Esophagus muscularis mucosa (tissue), 4 donors: ENCODE results near the gene ULBP2. TPM values are rescaled to one million over a fixed set of nuclear protein-coding genes. Genes with fewer than 3 reads are reported as not detected.
"Not testable (repeated sequence)": the region's sequence is repeated elsewhere in the genome, so short reads cannot be mapped to it uniquely, and the experiment has no call there.

Source experiments
- DNase-seq: peaks from one replicate; pipeline ENCODE4 v3.0.0-alpha.2; 2017; ENCODE audit errors: extremely low spot score
- H3K27ac ChIP-seq, 4 donors: fragments of 200-600 bp; sonication (generic); replicated peaks in 1 of 4; 1 replicate in 3 of 4; 2 replicates in 1 of 4; pipeline ENCODE4 v1.5.1; 2016 to 2019; ENCODE audit warnings: mild to moderate bottlenecking in 1 of 4
- H3K27me3 ChIP-seq, 4 donors: fragments of 200-600 bp; sonication (generic); one replicate each; pipeline versions ENCODE4 v1.5.1 to v1.6.0; 2016 to 2019
- H3K36me3 ChIP-seq, 4 donors: fragments of 200-600 bp; sonication (generic); one replicate each; pipeline ENCODE4 v1.5.1; 2016 to 2019
- H3K4me1 ChIP-seq, 4 donors: fragments of 200-600 bp; sonication (generic); one replicate each; pipeline ENCODE4 v1.5.1; 2016 to 2019
- H3K4me3 ChIP-seq, 4 donors: fragments of 200-600 bp; sonication (generic); 1 replicate in 2 of 4; 2 replicates in 2 of 4; pipeline ENCODE4 v1.5.1; 2016 to 2019; ENCODE audit warnings: mild to moderate bottlenecking in 4 of 4, moderate library complexity in 1 of 4
- H3K9me3 ChIP-seq, 4 donors: fragments of 200-600 bp; sonication (generic); 1 replicate in 3 of 4; 2 replicates in 1 of 4; pipeline ENCODE4 v1.5.1; 2016 to 2019
- EP300 ChIP-seq: sonication (generic); formaldehyde crosslinking; IDR thresholded peaks from one replicate; pipeline ENCODE4 v1.6.1; 2017; ENCODE audit warnings: antibody characterized with exemption
- POLR2A ChIP-seq: fragments of 450-650 bp; IDR thresholded peaks from one replicate; pipeline ENCODE4 v1.6.1; 2017; ENCODE audit warnings: antibody characterized with exemption, moderate library complexity, mild to moderate bottlenecking, low read depth
- POLR2AphosphoS5 ChIP-seq, 2 donors: sonication (generic); formaldehyde crosslinking; IDR thresholded peaks; one replicate each; pipeline ENCODE4 v1.6.1; 2017; ENCODE audit warnings: antibody characterized with exemption in 2 of 2
- WGBS: methylation state at CpG from one replicate; pipeline ENCODE4 v1.1.5; 2018; 5-methylcytosine and 5-hydroxymethylcytosine counted together
- intact Hi-C: fragments of 100-400 bp; cut with DNase I; formaldehyde crosslinking; loops from one replicate; pipeline ENCODE4 v1.15.1; 2023
- total RNA-seq, 4 donors: library from RNA; depleted of rRNA; stranded (reverse); fragments of >200 nt; gene quantifications; one replicate each; pipeline versions ENCODE4 v1.1.0 to v1.2.1, GENCODE V29; 2016
- TF ChIP-seq, protein P1 (sequence below), 3 experiments: fragments of 200-600 bp in 2 of 3; fragments of 450-650 bp in 1 of 3; sonication (generic) in 2 of 3; IDR thresholded peaks; one replicate each; pipeline ENCODE4 v1.5.1; 2017 to 2019; ENCODE audit warnings: antibody characterized with exemption in 3 of 3, mild to moderate bottlenecking in 2 of 3, moderate library complexity in 1 of 3

The ULBP2 gene
- total RNA-seq, 4 donors from 2014 or later: 0.39 TPM; not detected in 3

- Histone ChIP-seq H3K4me1 (peaks cover 0 to 12% (median 7%) of the 10 kb centered on the region in 4 donors), H3K27me3 (peaks cover 0 to 92% (median 26%) of the 10 kb centered on the region in 4 donors)
- intact Hi-C loops, H3K9me3 ChIP-seq, H3K27ac ChIP-seq, H3K36me3 ChIP-seq, H3K4me3 ChIP-seq, DNase-seq: not testable (repeated sequence)
- 51% methylated on average over 7 of the region's 7 CpGs for WGBS
Observed at GRCh38 chr6:149955654-149956317, 14.0 kb downstream of the ULBP2 start.

GRCh38 chr6:149958124-149958523 is 16.3 kb downstream of the ULBP2 start:
- WGBS: 67% methylated on average over 3 of the region's 3 CpGs
- peaks cover 0 to 92% (median 23%) of the 10 kb centered on the region in 4 donors for H3K27me3 ChIP-seq
- DNase-seq, intact Hi-C loops, H3K9me3 ChIP-seq, H3K36me3 ChIP-seq, H3K27ac ChIP-seq, H3K4me3 ChIP-seq: not testable (repeated sequence)
- peaks cover 4 to 15% (median 10%) of the 10 kb centered on the region in 4 donors for H3K4me1 ChIP-seq

DNA sequence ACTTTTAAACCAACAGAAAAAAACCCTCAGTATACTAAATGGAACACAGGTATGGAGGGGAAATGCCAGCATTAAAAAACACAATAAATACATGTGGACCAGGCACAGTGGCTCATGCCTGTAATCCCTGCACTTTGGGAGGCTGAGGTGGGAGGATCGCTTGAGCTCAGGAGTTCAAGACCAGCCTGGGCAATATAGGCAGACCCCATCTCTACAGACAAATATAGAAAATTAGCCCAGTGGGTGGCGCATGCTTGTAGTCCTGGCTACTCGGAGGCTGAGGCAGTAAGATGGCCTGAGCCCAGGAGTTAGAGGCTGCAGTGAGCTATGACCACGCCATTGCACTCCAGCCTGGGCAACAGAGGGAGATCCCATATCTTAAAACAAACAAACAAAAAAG is 18.0 kb downstream of the ULBP2 start:
- H3K27me3 ChIP-seq: peaks cover 0 to 92% (median 29%) of the 10 kb centered on the region in 4 donors
- WGBS: 75% methylated on average over 4 of the region's 4 CpGs
- H3K27ac ChIP-seq, intact Hi-C loops, DNase-seq, H3K4me3 ChIP-seq, H3K9me3 ChIP-seq, H3K36me3 ChIP-seq: not testable (repeated sequence)
- peaks cover 19 to 20% (median 20%) of the 10 kb centered on the region in 4 donors for H3K4me1 ChIP-seq

DNA sequence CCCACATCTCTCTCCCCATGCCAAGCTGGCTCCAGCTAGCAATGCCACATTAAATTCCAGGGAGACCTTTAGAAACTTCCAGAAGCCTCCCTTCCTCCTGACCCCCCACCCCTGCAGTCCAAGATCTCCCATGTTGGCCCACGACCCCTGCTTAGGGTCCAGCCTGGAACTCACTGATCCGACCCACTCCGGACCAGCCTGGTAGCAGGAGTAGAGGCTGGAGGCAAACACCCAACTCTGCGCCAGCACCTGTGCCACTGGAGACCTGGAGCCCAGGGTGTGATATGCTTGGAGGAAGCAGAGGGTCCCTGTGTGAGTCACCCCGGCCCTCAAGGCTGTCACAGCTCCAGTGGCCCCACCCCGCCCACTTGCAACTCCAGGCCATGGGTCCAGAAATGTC is 18.7 kb downstream of the ULBP2 start:
- intact Hi-C loops: no loop called here
- peaks cover 0 to 92% (median 33%) of the 10 kb centered on the region in 4 donors for H3K27me3 ChIP-seq
- no peak for DNase-seq

DNA sequence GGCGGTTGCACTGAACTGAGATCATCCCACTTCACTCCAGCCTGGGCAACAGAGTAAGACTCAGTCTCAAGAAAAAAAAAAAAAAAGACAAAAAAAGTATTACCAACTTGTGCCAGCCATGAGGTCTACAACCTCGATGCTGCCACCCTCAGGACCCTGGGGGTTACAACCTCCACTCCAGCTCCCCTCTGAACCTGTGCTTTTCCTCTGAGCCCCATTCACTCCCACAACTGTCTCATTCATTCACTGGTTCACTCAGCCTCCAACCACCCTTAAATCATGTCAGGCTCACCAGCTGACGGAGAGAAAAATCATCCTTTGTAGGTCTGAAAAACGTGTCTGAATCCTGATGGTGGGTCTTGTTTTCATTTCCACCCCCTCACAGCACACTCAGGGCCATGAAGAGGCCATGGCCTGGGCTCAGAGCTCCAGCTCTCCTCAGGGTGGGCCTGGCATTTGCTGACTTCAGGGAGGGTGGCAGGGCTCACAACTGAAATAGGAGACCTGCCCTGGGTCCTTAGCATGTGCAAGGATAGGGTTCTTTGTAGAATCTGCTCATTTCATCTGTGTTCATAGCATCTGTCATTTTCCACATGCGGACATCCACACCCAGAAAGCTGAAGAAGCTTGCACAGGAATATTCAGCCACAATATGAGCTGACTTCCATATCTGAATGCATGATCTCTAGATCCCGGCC is 20.1 kb downstream of the ULBP2 start:
- H3K4me1 ChIP-seq: peaks cover 26 to 29% (median 28%) of the 10 kb centered on the region in 4 donors
- DNase-seq: no peak
- H3K27ac ChIP-seq: no peak overlapping the region
- TF ChIP-seq EP300 (no peak), POLR2AphosphoS5 (IDR thresholded peaks at IDR 0.05) (no peak), POLR2A (no peak)
- TF ChIP-seq, protein P1, sequence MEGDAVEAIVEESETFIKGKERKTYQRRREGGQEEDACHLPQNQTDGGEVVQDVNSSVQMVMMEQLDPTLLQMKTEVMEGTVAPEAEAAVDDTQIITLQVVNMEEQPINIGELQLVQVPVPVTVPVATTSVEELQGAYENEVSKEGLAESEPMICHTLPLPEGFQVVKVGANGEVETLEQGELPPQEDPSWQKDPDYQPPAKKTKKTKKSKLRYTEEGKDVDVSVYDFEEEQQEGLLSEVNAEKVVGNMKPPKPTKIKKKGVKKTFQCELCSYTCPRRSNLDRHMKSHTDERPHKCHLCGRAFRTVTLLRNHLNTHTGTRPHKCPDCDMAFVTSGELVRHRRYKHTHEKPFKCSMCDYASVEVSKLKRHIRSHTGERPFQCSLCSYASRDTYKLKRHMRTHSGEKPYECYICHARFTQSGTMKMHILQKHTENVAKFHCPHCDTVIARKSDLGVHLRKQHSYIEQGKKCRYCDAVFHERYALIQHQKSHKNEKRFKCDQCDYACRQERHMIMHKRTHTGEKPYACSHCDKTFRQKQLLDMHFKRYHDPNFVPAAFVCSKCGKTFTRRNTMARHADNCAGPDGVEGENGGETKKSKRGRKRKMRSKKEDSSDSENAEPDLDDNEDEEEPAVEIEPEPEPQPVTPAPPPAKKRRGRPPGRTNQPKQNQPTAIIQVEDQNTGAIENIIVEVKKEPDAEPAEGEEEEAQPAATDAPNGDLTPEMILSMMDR (IDR thresholded peaks at IDR 0.05): no peak
- no peaks in the 10 kb centered on the region for H3K9me3 ChIP-seq
- no peaks in the 10 kb centered on the region for H3K36me3 ChIP-seq
- WGBS: 67% methylated on average over 6 of the region's 6 CpGs
- H3K27me3 ChIP-seq: peaks cover 0 to 92% (median 37%) of the 10 kb centered on the region in 4 donors
- intact Hi-C loops: no loop called here
- no peak overlapping the region for H3K4me3 ChIP-seq

More for the DNA sequence above, 18.7 kb downstream of the ULBP2 start:
- H3K4me1 ChIP-seq: peaks cover 26 to 27% (median 26%) of the 10 kb centered on the region in 4 donors
- H3K27ac ChIP-seq: no peak overlapping the region
- no peak overlapping the region for H3K4me3 ChIP-seq
- TF ChIP-seq EP300 (no peak), POLR2A (no peak), POLR2AphosphoS5 (IDR thresholded peaks at IDR 0.05) (no peak)
- TF ChIP-seq, protein P1 (IDR thresholded peaks at IDR 0.05): no peak
- H3K9me3 ChIP-seq: no peaks in the 10 kb centered on the region
- no peaks in the 10 kb centered on the region for H3K36me3 ChIP-seq
- 68% methylated on average over 6 of the region's 6 CpGs for WGBS

- no peak for DNase-seq
- H3K27me3 ChIP-seq: peaks cover 0 to 96% (median 37%) of the 10 kb centered on the region in 4 donors
- 47% methylated on average over 2 of the region's 7 CpGs for WGBS
- TF ChIP-seq, protein P1 (IDR thresholded peaks at IDR 0.05): no peak
- TF ChIP-seq EP300: no peak
- peak overlapping the region in 2 of 4 donors; percentile 47 to 65 for H3K4me3 ChIP-seq
- intact Hi-C loops: no loop called here
- H3K9me3 ChIP-seq: no peaks in the 10 kb centered on the region
- peaks cover 26 to 29% (median 28%) of the 10 kb centered on the region in 4 donors for H3K4me1 ChIP-seq
- H3K36me3 ChIP-seq: no peaks in the 10 kb centered on the region
- H3K27ac ChIP-seq: no peak overlapping the region
Observed at GRCh38 chr6:149962461-149963211, 20.8 kb downstream of the ULBP2 start.
